HG03175 (cell line): ENCODE data around the gene OBSCN.
"Not testable (repeated sequence)": the region's sequence is repeated elsewhere in the genome, so short reads cannot be mapped to it uniquely, and the experiment has no call there.

Experiments
- ATAC-seq: cut with Tn5 transposase; IDR thresholded peaks from one replicate; pipeline ENCODE4 v1.9.1; 2021; ENCODE audit warnings: mild to moderate bottlenecking, moderate library complexity; ENCODE audit not compliant: unreplicated experiment

The OBSCN gene

DNA sequence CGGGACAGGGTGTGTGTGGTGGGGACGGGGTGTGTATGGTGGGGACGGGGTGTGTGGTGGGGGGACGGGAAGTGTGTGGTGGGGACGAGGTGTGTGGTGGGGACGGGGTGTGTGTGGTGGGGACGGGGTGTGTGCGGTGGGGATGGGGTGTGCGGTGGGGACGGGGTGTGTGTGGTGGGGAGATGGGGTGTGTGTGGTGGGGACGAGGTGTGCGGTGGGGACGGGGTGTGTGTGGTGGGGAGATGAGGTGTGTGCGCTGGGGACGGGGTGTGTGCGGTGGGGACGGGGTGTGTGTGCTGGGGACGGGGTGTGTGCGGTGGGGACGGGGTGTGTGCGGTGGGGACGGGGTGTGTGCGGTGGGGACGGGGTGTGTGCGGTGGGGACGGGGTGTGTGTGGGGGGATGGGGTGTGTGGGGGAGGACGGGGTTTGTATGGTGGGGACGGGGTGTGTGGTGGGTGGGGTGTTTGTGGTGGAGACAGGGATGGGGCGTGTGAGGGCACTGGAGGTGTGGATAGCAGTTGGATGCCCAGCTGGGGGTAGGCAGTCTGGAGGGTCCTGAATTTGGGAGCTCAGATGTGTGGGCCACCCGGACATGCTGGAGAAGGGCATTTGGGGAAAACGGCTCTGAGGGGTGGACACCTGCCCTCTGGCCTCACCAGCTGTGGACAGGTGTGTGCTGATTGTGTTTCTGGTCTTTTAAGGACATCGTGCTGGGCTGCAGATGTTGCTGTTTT is 25.4 kb upstream of the OBSCN start:
- ATAC-seq, result no peak

DNA sequence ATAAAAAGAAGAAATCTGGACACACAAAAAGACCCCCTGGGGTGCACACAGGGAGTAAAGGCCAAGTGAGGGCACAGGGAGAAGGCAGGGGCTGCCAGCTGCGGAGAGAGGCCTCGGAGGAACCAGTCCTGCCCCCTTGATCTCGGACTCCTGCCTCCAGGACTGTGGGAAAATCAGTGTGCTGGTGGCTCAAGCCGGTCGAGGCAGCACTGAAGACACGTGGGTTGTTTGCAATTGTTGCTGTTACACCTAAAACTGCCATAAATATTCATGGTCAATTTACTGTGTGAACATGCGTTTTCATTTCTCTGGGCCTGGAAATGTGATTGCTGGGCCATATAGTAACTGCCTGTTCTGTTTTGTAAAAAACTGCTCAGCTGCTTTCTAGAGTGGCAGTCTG is 23.7 kb upstream of the OBSCN start:
- no peak for ATAC-seq

DNA sequence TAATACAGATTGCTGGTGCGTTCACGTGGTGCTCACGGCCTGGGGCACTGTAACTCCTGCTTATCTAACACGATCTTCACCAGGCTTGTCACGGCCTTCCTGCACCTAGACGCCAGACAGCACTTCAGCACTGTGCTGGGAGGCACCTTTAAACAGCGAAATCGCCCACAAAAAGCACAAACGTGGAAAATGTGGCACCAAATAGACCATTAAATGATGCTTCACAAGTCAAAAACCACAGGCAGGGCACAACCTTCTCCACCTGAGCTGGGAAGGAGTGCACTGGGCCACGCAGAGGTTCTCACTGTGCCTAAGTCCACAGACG is 22.2 kb upstream of the OBSCN start:
- ATAC-seq, result no peak

DNA sequence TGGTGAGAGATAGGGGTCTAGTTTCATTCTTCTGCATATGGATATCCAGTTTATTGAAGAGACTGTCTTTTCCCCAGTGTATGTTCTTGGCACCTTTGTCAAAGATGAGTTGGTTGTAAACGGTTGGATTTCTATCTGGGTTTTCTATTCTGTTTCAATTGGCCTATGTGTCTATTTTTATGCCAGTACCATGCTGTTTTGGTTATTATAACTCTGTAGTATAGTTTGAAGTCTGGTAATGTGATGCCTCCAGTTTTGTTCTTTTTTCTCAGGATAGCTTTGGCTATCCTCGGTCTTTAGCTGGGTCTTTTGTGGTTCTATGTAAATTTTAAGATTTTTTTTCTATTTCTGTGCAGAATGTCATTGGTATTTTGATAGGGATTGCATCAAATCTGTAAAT is 19.6 kb upstream of the OBSCN start:
- ATAC-seq, result not testable (repeated sequence)

DNA sequence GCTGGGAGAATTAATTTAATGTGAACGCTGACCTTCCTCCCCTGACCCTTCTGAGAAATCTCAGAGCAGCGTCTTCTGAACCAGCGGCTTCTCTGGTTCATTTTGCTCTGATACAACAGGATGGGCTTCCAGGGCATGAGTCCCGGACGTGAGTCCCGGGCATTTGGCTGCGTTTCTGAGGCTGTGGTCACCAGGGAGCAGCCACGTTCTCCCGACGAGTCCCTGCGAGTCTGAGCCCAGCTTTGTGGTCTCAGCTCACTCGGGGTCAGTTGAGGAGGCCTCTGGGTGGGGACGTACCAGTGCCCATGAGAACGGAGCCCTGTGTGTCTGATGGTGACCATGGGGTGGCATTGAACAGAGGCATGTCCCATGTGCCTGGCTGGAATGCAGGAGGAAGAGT is 17.7 kb upstream of the OBSCN start:
- no peak for ATAC-seq

DNA sequence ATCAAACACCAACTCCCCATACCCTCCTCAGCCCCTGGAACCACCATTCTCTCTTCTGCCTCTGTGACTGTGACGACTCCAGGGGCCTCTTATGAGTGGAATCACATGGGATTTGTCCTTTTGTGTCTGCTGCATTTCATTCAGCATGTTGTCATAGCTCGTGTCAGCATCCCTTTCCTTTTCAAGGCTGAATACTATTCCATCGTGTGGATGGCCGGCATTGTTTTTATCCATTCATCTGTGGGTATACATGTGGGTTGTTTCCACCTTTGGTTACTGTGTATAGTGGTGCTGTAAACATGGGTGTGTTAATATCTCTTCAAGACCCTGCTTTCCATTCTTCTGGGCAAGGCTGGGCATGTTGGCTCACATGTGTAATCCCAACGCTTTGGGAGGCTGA is 17.1 kb upstream of the OBSCN start:
- no peak for ATAC-seq

DNA sequence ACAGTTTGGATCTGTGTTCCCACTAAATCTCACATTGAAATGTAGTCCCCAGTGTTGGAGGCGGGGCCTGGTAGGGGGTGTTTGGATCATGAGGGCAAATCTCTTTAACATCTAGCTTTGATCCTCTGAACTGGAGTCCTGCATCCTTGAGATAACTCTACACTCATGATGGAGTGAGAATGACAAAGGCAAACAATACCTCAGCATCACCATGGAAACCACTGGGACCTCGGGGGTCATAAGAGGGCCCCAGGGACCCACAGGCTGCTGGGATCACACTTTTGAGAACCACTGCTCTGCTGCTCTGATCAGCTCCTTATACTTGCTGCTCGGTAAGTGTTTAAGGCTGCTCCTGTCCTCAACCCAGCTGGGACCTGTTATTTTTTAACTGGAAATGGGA is 13.4 kb upstream of the OBSCN start:
- no peak for ATAC-seq

DNA sequence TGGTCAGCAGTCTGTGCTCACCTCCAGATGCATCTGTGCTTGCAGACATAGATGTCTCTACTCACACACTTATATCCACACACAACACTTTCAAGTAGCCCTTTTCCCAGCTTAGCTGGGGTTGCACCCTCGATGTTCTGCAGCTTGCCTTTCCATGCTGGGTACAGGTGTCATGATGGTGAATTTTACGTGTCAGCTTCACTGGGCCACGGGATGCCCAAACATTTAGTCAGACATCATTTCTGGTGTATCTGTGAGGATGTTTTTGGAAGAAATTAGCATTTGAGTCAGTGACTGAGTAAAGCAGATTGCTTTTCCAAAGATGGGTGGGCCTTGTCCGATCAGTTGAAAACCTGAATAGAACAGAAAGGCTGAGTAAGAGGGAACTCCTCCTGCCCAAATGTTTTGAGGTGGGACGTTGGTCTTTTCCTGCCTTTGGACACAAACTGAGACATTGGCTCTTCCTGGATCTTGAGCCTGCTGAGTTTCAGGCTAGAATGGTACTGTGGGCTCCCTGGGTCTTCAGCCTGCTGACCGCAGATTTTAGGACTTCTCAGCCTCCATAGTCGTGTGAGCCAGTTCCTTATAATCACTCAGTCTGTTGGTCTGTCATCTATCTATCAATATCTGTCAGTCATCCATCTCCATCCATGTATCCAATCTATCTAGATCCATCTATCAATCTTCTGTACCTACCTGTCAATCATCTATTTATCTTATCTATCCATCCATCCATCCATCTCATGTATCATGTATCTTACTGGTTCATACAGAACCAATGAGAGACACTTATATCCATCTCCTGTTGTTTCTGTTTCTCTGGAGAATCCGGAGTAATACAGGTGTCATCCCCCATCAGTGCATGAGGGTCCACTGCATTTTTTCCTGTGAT is 12.7 kb upstream of the OBSCN start:
- ATAC-seq, result no peak

DNA sequence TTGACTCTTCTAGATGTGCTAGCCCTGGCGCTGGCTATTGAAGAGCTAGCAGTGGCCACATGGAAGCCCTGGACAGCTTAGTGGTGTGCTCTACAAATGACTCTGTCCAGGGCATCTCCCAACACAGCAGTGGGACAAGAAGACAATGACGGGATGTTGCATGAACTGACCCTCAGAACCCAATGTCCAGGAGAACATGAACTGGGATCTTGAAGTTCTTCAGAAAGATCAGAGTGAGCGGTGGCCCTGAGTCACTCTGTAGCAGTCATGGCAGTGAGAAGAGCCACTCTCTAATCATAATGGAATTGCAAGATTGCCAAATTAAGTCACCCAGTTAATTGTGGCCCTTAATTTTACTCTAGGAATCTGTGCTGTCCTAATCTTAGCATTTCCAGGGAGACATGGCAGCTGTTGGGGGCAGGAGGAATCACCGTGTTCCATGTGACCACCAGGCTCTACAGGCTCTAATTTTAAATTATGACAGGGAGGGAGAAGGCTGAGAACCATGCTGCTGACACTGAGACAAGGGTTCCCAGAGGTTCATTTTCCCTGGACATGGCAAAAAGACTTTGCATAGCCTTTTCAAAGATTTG is 10.2 kb upstream of the OBSCN start:
- no peak for ATAC-seq

DNA sequence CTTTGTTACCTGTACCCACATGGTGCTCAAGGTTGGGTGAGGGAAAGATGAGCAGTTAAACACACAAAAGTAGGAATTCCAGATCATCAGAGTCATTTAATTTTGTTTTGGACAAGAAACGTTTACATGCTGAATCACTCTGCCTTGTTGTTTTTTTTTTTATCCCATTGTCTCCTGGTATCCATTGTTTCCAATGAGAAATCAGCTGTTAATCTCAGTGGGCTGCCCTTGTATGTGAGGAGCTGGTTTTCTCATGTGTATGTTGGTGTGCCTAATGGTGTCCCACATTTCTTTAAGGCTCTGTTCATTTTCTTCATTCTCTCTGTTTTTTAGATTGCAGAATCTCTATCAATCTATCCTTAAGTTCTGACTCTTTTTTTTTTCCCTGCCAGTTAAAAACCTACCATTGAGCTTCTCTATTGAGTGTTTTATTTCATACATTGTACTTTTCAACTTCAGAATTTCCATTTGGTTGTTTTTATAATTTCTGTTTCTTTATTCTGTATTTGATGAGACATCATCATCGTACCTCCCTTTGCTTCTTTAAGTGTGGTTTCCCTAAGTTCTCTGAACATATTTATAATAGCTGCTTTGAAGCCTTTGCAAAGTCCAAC is 8.8 kb upstream of the OBSCN start:
- no peak for ATAC-seq

DNA sequence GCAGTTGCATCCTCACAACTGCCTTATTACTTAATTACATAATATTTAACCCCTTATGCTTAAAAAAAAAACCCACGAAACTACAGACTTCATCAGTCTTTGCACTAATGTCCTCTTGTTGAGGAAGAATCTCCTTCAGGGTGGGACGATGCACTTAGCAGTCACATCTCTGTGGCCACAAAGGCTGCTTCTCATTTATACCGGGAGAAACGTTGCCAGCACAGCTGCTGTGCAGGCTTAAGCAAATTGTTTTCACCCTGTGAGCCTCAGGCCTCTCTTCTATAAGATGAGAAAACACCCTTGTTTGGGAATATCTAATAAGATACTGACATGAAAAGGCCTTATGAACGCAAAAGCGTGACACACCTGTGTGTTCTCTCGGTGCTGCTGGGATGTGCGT is 2.9 kb upstream of the OBSCN start:
- no peak for ATAC-seq

DNA sequence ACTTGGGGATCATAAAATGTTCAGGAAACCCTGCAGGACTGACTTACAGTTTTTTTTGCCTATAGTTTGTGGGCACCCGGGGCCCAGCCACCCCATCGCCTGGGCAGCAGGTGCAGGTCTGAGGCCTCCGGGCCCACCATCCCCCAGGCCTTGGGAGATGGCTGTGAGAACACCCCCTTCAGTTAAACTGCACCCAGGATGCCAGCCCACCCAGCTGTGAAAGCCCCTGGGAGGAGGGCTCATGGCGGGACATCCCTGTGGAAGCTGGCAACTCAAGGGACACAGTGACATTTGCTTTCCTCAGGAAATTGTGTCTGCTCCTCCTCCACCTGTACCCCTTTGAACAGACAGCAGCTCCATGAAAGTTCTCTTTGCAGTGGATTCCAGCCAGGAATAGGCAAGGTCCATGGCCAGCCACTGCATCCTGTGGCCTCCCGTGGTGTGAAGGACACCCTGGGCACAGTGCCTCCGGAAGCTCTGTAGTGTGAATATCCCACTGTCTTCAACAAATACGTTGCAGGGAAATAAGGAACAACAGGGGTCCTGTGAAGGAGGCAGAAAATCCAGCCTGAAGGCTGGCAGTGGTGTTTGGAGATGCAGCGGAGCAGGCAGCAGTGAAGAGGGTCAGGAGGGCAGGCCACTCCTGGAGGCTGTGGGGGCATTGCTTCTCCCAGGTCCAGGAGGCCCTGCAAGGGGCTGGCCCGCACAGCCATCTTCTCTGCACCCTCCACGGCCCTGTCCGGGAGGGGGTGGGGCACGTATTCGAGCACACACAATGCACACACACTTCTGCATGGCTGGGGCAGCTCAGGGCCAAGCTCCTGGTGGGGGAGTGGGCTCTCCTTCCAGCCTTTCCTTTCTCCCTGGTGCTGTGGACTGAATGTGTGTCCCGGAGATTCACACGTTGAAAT is 2.1 kb upstream of the OBSCN start:
- no peak for ATAC-seq

DNA sequence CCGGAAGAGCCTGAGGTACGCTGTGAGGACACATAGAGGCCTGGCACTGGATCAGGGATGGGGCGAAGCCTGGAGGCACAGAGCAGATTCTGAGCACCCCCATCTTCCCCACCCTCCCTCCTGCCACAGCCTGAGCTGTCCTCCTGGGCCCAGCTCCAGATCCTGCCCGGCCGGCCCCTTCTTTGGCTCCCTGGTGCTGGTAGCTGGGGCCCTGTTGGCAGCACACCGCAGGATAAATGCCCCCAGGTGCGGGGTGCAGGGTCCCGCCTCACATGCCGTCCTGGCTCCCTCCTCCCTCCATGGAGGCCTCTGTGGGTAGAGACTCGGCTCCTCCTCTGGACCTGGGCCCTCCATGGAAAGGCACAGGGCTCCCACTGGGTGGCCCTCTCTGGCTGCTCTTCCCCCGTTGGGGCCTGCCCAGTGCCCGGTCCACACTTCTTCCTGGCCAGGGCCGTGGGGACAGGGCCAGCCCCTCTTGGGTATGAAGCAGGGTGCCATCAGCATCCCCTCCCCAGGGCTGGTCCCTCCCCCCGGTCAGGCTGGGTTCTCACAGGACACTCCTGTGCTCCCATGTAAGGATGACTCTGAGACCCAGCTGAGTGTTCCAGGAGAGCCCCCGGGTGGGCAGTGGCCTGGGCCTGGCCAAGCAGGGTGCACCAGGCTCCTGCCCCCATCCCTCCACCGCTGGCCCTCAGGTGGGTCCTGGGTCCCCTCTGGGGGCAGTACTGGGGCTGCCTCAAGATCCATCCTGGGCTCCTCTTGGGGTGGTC is 1.1 kb upstream of the OBSCN start:
- no peak for ATAC-seq

DNA sequence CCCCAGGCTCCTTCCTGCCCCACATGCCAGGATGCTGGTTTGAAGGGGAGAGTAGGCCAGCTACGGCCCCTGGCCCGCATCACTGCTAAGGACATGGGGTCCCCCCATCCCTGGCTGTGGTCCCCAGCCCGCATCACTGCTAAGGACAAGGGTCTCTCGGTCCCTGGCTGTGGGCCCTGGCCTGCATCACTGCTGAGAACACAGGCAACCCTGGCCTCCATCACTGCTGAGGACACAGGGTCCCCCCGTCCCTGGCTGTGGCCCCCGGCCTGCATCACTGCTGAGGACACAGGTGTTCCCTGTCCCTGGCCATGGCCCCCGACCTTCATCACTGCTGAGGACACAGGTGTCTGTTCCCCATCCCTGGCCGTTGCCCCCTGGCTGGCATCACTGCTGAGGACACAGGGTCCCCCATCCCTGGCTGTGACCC is 448 bp upstream of the OBSCN start:
- no peak for ATAC-seq

DNA sequence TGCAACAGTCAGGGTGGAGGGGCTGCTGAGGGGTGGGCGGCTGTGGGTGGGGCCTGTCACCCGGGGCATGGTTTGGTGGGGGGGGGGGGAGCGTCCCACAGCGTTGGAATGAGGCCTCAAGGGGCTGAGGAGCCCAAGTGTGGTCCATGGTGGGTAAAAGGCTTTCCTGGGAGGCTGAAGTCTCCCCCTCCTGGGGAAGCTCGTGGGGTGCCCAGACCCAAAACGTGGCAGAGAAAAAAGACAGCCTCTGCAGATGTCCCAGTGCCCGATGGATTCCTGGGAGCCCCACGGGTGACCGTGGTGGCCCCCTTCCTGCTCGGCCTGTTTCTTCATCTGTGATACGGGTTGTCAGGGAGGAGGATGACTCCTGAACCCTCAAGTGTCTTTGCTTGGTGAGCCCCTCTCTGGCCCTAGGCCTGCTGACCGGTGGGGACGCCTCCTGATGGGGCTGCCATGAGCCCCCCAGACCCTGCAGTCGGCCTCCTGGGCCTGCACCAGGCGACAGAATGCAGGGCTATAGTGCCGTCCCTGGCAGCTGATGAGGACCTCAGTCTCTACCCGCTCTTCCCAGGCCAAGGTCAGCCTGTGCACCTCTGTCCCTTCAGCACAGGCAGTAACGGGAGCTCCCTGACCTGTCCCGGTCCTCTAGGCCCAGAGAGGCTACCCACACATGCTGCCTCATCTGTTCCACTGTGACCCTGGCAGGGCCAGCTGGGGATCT is 1.1 kb downstream of the OBSCN start:
- no peak for ATAC-seq

DNA sequence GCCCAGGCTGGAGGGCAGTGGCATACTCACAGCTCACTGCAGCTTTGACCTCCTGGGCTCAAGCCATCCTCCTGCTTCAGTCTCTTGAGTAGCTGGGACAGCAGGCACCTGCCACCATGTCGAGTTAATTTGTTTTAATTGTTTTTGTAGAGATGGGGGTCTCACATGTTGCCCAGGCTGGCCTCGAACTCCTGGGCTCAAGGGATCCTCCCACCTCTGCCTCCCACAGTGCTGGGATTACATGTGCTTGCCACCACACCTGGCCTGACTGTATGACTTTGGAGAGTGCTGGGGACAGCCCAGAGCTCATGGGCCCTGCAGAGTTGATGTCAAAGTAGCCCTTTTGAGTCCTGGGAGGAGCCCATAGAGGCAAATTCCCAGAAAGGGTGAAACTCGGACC is 1.8 kb downstream of the OBSCN start:
- ATAC-seq, result no peak

DNA sequence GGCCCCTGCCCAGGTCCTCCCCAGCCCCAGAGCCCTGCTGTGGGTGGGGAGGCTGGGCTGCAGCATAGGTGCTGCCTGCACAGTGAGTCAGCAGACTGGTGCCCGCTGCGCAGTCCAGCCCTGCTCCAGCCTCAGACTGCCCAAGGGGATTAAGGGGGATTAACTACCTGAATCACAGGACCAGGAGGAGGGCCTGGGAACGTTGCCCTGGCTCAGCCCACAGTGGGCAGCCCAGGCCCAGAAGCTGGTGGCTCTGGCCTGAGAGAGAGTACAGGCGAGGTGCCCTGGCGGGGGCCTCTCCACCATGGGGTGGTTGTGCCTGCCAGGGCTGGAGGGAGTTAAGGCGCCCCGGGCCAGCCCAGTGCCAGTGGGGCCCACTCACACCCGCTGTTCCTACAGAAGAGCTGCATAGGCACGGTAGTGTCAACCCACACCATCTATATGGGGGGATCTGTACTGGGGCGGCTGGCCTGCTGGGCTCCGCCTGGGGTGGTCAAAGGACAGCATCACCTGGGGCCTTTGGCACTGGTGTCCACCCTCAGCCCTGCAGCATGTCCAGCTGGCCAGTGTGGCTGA is 2.3 kb downstream of the OBSCN start:
- ATAC-seq, result no peak

DNA sequence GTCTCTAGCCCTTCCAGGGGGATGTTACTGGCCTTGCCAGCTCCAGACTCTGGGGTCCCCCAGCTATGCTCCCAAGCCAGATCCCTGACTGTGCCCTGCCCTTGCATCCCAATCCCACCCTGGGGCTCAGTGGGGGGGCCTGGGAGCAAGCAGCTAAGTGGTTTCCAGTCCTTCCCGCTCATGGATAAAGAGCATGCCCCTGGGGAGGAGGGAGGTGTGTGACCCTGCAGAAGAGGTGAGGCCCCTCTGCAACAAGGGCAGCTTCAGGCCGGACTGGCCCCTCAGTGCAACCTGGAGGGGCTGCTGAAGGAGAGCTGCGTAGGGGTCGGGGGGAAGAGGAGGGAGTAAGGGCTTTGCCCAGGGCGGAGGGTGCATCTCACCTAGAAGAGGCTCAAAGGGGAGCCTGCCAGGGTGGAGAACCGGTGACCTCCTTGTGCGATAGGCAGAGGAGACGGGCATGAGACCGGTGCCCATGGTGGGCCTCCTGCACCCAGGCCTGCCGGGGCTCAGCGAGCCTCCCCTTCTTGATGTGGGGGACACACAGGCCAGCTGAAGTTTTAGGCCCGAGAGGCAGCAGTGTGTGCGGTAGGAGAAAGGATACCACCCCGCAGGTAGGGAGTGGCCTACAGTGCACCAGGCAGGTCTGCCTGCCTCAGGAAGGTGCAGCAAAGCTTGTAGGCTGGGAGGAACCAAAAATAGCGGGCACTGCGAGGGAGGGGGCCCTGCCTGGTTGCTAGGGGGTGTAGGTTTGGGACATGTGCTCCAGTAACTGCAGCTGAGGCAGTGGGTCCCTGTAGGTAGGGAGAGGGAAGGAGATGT is 3.1 kb downstream of the OBSCN start:
- no peak for ATAC-seq
